Stimulated activated CD8-positive, alpha-beta memory T cell treated with anti-CD3 and anti-CD28 coated beads, Interleukin-12 subunit alpha, Interleukin-12 subunit beta, amount 100 ng/mL, for 24 hours (primary cell): ENCODE measurements around the gene AMPD1.

Source experiments
- DNase-seq: peaks from one replicate; pipeline ENCODE4 v3.0.0-alpha.2; 2020; ENCODE audit errors: extremely low read depth

The AMPD1 gene

GRCh38 chr1:114700036-114700600 is 4.8 kb upstream of the AMPD1 start:
- DNase-seq, result no peak

- no peak for DNase-seq
Observed at GRCh38 chr1:114696810-114697209, 1.5 kb upstream of the AMPD1 start.

GRCh38 chr1:114694540-114695310 is 621 bp downstream of the AMPD1 start:
- DNase-seq, result no peak

- DNase-seq, result no peak
Observed at GRCh38 chr1:114692947-114693346, 2.4 kb downstream of the AMPD1 start.

GRCh38 chr1:114691061-114691460 is 4.3 kb downstream of the AMPD1 start:
- no peak for DNase-seq

GRCh38 chr1:114690148-114690547 is 5.2 kb downstream of the AMPD1 start:
- DNase-seq, result no peak

GRCh38 chr1:114688526-114688925 is 6.8 kb downstream of the AMPD1 start:
- DNase-seq, result no peak

- DNase-seq, result no peak
Observed at GRCh38 chr1:114685851-114686250, 9.5 kb downstream of the AMPD1 start.

- no peak for DNase-seq
Observed at GRCh38 chr1:114677691-114678090, 17.7 kb downstream of the AMPD1 start.

GRCh38 chr1:114676115-114676514 is 19.2 kb downstream of the AMPD1 start:
- DNase-seq, result no peak

- DNase-seq, result no peak
Observed at GRCh38 chr1:114671939-114672275, 23.4 kb downstream of the AMPD1 start.

GRCh38 chr1:114671011-114671938 is 24.1 kb downstream of the AMPD1 start:
- no peak for DNase-seq

GRCh38 chr1:114670083-114671010 is 25.0 kb downstream of the AMPD1 start:
- DNase-seq, result peak; percentile 75

- DNase-seq, result no peak
Observed at GRCh38 chr1:114669562-114670082, 25.7 kb downstream of the AMPD1 start, which contains the start of gene DENND2C. Gene DENND2C (minus strand): TSS chr1:114670049. CDS start chr1:114625984, 44,065 bp downstream.

GRCh38 chr1:114668784-114669561 is 26.4 kb downstream of the AMPD1 start:
- DNase-seq, result no peak

GRCh38 chr1:114668373-114668772 is 27.0 kb downstream of the AMPD1 start:
- no peak for DNase-seq

- no peak for DNase-seq
Observed at GRCh38 chr1:114666954-114667353, 28.4 kb downstream of the AMPD1 start.

GRCh38 chr1:114660238-114660637 is 35.1 kb downstream of the AMPD1 start:
- no peak for DNase-seq

GRCh38 chr1:114651893-114652292 is 43.5 kb downstream of the AMPD1 start:
- no peak for DNase-seq

GRCh38 chr1:114648503-114648902 is 46.8 kb downstream of the AMPD1 start:
- DNase-seq, result no peak
